HG03460 (cell line): ENCODE results near the gene INPPL1.

Experiments
- ATAC-seq: cut with Tn5 transposase; IDR thresholded peaks from one replicate; pipeline ENCODE4 v1.9.1; 2021; ENCODE audit not compliant: unreplicated experiment

Gene INPPL1

GRCh38 chr11:72278905-72279304, 54.3 kb downstream of the INPPL1 start:
- no peak for ATAC-seq

DNA sequence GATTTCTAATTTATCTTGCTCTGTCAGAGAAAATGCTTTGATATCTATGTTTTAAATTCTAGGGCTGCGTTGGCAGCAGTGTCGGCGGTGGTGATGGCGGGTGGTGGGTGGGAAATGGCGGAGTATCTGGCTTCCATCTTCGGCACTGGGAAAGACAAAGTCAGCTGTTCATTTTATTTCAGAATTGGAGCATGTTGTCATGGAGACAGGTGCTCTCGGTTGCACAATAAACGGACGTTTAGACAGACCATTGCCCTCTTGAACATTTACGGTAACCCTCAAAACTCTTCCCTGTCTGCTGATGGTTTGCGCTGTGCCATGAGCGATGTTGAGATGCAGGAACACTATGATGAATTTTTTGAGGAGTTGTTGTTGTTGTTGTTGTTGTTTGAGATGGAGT, 55.5 kb downstream of the INPPL1 start:
- no peak for ATAC-seq

GRCh38 chr11:72280726-72281315, 56.3 kb downstream of the INPPL1 start:
- ATAC-seq = no peak

DNA sequence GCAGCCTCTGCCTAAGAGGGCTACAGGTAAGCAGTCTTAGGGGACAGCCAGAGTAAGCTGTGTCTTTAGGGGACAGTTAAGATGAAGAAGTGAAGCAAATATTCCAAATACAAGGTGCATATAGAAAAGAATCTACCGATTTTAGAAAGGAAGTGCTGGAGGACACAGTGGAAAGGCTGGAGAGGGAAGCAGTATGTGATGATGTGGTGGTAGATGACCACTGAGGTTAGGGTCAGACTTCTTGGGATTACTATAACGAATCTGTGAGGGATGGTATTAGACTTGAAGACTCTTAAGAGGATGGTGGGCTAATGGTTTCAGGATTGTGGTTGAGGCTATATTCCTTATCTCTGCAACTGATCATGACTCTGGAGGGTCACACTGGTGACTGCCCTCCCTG, 59.4 kb downstream of the INPPL1 start:
- no peak for ATAC-seq

- no peak for ATAC-seq
Measured at GRCh38 chr11:72287293-72287692, 62.7 kb downstream of the INPPL1 start.
